KG1 (cell line): ENCODE measurements around the gene DNAJB12.
"Not testable (repeated sequence)": the region's sequence is repeated elsewhere in the genome, so short reads cannot be mapped to it uniquely, and the experiment has no call there.

Experiments used
- DNase-seq: peaks from one replicate; lab custom pipeline; 2025; lab: John Stamatoyannopoulos, UW

The DNAJB12 gene

DNA sequence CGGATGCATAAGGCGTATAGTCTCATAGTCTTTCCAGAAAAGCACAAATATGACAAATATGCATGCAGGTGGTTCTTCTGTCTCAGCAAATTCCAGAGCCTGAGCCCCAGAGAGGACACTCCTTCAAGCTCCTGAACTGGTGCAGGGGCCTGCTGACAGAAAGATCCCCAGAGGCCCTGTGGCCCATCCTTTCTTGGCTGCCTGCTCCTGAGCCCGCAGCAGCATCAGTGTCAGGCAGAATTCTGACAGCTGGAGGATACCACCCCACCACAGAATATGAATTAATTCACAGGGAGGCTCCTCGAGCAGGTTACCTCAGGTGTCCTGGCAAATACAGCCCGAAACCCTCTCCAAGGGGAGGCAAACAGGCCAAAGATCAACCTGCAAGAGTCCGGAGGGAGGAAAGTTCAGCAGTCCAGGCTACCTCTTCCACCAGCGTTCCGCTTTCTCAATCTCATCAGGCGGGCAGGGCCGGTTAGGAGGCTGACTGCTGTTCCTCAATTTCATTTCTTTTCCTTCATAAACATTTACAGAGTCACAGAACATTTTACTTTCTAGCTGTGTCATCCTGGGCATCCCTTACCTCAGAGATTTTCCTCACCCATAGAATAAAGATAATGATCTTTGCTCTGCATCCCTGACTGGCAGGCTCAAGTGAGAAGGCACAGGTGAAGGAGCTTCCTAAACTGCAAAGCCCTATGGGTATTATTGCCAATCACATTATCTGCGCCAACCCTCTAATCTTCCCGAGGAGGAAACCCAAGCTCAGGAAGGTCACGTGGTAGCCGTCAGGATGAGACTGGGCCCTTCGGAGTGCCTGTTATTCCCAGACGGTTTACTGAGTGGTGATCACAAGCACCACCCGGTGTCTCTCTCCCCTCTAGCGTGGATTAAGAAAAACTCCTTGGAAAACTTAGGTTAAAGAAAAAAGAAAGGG, 1.4 kb downstream of the DNAJB12 start:
- no peak for DNase-seq

DNA sequence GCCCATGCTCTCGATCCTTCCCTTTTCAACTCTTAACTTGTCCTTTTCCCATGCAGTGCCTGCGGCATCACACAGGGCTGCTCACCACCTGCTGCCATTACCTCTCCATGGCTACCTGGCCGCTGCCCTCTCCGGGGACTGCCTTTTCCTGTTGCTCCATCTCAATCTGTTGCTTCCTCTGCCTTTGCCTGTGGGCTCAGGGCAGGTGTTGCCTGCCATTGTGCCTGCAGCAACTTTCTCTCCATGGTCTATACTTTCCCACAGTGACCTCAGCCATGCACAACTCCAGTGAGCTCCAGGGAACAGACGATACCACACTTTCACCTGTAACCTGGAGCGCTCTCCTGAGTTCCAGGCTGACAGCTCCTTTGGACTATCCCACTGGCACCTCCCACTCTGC, 3.2 kb downstream of the DNAJB12 start:
- DNase-seq = no peak

DNA sequence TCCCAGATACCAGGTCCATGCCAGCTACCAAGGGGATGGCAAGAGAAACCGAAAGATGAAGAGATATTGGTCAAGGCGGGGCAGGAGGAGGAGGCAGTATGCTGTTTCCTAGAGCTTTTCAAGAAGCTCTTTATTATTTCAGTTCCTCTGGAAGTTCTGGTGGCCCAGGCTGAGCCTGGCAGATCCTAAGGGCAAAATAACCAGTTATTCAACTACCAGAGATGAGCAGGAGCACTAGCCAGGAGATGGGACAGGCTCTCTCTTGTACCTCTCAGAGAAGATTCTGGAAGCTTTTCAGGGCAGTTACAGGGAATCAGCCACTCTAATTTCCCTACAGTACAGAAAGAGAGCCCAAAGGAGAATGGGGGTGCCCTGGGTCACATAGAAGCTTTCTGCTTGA, 5.3 kb downstream of the DNAJB12 start:
- DNase-seq = no peak

DNA sequence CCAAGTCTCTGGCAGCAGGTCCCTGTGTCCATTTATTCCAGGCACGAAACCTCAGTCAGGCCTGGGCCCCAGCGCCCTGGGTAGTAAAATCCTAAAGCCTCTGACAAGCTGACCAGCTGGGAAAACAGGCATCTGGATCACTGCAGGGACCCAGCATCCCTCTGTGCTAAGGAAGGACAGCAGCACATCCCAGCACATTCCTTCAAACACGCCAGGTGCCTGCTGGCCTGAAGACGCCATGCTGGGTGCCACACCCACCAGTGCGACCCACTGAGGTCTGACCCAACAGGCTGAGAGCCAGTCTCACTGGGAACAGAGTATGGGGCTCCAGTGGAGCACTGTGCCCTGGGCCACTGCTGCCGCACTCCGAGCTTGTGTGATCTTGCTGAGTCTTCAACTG, 6.4 kb downstream of the DNAJB12 start:
- DNase-seq = no peak

DNA sequence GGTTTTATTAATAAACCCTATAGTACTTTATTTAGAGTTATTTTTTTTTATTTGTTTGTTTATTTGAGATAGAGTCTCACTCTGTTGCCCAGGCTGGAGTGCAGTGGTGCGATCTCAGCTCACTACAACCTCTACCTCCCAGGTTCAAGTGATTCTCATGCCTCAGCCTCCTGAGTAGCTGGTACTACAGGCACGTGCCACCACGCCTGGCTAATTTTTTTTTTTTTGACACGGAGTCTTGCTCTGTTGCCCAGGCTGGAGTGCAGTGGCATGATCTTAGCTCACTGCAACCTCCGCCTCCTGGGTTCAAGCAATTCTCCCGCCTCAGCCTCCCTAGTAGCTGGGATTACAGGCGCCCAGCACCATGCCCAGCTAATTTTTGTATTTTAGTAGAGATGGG, 8.6 kb downstream of the DNAJB12 start:
- DNase-seq = not testable (repeated sequence)

DNA sequence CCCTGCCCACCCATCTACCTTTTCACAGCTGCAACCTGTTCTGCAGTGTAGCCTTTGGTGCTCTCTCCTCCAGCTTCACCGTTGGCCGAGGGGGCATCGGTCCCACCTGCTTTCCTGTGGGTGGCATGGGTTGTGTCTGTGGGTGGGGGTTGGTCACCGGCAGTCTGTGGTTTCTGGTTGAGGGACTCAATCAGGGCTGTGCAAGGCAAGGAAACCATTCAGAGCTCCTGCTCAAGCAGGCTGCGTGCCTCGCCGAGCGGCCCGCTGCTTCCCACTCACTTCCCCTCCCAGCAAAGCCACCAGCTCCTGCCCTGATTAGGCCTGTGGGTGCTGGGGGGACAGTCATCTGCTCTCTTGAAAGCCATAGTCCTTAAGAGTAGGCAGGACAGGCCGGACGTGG, 9.8 kb downstream of the DNAJB12 start:
- DNase-seq = no peak

DNA sequence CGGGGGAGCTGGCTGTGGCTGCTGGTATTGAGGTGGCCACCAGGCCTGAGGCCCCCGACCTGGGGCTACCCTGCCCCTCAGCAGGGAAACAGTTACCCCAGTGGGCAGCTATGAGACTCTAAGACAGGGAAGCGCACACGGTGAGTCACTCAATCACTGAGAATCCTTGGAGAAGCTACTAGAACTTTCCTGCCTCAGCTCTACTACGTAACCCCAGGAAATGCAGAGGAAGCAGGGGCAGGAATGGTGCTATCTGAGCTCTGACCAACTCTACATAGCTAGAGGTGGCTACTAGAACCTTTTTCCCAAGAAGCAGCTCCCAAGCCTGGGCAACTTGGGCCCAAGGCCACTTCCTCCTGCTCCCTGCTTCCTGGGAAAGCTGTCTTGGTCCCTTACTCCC, 11.8 kb downstream of the DNAJB12 start:
- DNase-seq = no peak

DNA sequence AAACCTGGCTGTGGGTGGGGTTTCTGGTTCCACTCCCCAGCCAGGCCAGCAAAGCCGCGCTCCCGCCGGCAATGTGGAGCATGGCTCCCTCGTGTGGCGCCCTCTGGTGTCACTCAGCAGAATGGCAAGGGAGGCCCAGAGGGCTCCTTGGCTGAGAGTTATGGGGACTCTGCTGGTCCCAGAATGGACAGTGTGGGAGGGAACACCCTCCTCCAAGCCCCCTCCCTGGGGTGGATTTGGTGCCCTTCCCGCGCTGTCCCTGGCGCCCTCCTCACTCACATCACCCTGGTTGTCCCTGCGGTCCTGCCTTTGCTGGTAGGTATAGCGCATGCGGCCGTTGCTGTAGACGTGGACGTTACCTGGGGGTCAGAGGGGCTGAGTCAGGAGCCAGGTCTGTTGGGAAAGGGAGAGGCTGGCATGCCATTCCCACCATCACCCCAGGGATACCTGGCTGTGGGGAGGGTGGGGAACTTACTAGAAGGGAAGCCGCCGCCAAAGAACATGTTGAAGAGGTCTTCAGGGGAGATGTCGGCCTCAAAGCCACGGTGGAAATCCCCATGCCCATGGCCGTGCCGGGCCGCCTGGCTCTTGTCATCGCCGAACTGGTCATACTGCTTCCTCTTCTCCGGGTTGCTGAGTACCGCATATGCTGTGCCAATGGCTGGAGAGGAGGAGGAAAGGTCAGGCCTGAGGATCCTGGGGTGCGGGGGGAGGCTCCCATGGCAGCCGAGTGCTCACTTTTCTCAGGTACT, 14.0 kb downstream of the DNAJB12 start:
- DNase-seq = peak; percentile 68

DNA sequence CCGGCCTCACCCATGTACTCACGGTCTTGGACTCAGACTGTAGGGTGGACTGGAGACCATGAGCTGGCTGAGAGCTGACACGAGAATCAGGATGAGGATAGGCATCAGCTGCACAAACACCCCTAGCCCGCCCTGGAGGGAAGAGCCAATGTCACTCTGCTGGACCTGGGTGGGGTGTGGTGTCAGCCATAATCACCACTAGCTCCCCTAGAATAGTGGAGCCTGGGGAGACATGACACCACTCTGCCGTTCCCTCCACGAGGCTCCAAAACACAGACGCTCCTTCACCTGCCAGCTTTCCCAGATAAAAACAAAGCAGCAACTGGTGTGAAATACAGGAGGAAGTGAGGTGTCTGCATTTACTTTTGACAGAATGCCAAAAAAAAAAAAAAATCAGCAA, 16.5 kb downstream of the DNAJB12 start:
- DNase-seq = no peak

DNA sequence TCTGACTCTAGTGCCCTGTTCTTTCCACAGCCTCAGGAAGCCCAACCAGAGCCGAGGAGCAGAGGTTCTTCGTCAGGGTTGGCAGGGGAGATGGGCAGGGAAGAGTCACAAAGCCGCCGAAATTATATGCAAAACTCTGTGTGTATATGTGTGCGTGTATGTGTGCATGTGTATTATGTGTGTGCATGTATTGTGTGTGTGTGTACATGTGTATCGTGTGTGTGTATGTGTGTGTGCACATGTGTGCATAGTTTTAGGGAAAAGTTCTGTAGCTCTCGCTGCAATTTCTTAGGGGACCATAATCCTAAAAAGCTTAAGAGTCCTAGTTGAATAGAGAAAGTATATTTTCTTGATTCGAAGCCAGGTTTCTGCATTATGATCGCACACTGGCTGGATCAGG, 17.0 kb downstream of the DNAJB12 start:
- no peak for DNase-seq

DNA sequence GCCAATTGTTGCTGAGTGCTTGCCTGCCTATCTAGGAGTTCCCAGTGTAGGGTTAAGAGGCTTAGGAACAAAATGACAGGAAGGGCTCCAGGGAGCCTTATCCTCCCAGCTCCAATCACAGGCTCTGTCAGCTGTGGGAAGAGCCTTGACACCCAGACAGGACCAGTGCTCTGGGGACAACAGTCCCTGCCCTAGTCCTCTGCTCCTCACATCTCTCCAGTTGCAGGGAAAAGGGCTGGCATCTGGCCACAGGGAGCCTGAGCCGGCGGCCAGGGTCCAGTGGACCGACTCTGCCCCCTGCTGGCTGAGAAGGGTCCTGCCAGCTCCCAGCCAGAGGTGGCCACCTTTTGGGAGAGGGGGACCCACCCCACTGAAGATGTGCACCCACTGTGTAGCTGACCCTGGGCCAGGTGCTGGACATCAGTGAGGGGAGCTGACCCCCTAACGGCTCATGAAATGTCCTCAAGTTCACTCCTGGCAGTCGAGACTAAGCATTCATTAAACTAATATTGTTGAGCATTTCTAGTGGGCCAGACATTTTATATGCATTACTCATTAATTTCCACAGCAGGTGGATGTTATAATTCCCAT, 17.6 kb downstream of the DNAJB12 start:
- DNase-seq = peak; percentile 33

DNA sequence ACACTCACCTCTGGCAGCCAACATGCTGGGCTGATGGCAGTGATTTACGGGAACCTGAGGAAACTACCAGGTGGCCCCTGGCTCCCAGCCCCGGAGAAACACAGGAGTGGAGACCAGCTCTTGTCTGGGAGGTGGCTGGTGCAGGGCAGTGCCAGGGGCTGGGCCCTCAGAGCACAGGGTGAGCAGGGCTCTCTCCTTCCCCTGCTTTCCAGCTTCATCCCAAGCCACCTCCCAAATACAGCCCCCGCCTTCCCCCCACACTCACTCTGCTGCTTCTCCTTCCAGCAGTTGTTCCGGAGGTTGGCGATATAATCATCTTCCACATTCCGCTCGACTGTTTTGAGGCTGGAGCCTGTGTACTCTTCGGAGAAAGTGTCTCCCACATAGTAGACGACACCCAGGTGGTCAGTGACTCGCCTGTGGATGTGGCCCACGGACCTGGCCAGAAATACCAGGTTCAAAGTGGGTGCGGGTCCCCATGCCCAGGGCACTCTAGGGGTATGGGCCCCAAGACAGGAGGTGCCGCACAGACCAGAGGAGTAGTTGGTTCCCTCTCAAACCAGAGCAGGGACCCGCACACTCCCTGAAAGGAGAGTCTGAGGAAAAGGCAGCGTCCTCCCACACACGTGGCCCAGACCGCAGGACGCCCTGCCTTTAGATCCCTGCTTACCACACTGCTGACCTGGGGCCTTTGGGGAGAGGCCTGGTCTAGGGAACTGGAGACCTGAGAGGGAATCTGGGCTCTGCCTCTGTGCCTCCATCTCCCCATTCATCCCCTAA, 18.3 kb downstream of the DNAJB12 start:
- no peak for DNase-seq

DNA sequence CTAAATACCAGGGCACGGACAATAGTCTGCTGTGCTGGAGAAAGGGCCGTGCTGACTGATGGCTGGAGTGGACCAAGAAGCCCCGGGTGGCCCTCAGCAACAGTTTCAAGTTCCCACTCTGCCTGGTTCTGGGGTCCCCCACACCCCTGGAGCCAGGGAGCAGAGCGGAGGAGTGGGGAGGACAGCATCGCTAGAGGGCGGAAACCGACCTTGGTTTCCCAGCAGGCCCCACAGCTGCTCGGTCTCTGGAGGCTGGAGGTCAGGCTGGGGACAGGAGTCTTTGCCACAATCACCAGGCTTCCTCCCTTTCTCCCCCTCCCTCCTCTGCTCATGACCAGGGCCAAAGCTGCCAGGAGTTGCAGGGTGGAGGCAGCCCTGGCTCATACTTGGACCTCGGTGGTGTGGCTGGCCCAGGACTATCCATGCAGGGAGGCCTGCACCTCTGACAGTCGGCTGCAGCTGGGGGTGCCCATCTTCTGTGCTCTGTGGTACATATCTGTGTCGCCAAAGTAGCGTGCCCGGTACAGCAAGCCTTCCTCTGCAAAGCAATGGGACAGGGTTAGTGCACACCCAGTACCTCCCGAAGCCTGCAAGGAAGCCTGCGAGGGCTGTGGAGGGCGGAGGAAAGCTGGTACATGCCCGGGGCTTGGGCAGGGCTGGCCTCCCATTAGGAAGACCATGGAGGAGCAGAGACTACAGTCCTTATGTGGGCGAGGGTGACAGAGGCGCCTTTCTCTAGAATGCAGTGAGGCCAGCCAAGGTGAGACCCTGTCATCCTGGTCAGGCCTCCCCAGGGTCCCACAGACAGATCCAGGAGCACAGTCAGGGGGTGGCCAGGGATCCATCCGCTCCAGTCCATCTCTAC, 19.1 kb downstream of the DNAJB12 start:
- peak; percentile 72 for DNase-seq

DNA sequence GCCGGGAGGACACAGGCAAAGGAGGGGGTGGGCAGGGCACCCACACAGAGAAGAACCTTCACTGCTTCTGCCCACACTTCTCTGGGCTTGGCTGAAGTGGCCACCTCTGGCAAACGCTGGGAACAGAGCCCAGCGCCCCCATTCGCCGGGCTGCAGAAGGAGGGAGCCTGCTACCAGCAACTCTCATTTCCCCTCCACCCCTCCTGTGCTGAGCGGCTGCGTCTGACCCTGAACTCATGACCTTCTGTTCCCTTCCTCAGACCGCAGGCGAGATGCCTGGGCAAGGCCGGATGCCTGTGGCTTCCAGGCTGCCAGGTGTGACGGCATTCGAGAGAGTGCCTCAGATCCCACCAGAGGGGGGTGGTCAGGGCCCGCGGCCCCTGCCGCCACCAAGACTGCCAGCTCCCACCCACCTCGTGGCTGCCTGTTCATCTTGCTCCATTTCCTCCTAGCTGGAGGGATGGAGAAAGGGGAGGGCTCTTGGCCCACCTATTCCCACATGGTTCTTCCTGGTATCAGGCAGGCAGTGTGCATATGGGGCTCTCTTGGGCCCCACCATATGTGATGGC, 19.8 kb downstream of the DNAJB12 start:
- DNase-seq = peak; percentile 85

DNA sequence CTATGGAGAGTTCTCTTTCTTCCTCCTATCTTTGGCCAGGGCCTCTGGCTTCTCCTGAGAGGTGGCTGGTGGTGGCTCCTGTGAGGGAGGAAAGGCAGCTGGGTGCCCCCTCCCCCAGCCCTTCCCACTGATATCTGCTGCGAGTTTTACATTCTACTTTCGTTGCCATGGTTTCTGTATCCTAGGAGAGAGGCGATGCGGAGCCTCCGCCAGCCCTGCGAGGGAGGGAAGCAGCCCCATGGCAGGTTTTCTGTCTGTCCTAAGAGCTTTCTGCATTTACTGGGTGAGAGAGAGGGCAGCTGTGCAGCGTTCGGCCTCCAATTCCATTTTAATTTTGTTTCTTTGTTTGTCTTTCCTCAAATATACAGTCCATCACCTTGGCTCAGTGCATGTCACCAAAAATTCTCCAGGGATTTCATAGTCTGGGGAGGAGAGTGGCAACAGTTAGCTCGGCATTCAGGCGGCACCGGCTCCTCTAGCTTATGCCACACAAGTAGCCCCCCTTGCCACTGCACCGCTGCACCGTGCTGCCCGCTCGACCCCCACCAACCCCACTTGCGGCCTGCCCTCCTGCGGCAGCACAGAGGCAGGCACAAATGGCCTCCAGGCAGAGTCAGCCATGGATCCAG, 20.4 kb downstream of the DNAJB12 start:
- no peak for DNase-seq

DNA sequence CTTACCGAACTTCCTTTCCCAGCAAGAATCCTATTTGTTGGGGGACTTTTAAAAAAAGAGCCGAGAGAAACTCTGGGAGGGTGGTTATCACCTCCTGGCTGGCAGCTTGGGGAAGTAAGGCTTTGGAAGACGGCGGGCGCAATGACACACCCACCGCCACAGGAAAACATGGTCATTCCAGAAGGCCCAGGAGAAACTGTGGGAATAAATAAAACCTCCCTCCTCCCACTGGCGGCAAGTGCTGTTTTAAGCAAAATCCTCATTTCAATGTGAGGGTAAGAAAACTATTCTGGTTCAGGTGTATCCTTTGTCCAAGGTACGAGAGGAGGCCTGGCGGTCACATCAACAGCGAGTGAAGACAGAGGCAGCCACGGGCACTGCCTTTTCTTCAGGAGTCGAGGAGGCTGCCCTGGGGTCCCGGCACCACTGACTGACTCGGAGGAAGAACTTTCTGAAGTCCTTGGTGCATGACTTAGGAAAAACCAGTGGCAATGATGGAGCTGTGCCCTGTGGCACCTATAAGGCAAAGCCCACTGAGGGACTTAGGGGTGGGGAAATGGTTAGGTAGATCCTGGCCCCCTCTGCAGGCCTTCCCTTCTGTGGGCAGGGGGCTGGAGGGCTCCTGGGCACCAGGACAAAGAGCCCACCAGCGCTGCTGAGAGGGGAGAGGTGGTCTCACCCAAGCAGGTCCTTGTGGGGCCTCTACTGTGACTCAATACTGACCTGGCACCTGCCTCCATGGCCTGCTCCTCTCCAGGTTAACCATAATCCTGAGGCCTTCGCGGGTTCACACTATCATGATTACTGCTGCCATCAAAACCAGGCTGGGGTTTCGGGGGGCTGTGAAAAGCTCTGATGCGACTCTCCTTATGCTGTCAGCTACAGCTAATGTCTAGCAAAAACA, 21.4 kb downstream of the DNAJB12 start:
- DNase-seq = no peak

DNA sequence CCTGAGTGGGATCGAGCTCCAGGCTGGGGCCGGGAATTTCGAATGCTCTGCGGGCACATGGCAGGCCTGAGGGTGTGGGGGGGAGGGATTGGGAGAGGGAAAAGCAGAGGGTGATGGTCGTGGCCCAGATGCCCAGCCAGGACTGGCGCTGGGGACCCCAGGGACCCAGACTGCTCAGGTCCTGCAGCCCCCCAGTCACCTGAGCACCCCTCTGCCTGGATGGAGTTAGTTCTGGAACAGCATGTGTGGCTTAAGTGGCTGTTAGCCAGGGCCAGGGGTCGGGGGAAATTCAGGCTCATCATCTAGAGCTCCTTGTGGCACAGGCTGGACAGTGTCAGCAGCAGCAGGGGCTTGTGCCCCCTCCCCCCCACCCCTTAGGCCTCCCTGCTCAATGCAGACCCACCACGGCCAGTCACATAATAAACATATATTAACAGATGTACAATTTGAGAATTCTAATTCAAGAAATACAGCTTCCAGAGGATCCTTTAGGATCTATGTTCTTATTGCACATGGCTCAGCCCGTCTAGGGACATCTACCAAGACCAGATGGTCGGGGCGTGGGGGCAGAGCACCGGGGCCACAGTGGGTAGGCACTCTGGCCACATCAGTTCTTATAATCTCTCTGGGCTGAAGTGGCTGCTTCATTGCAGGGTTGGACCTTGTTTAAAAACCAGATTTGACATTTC, 22.2 kb downstream of the DNAJB12 start:
- DNase-seq = no peak

DNA sequence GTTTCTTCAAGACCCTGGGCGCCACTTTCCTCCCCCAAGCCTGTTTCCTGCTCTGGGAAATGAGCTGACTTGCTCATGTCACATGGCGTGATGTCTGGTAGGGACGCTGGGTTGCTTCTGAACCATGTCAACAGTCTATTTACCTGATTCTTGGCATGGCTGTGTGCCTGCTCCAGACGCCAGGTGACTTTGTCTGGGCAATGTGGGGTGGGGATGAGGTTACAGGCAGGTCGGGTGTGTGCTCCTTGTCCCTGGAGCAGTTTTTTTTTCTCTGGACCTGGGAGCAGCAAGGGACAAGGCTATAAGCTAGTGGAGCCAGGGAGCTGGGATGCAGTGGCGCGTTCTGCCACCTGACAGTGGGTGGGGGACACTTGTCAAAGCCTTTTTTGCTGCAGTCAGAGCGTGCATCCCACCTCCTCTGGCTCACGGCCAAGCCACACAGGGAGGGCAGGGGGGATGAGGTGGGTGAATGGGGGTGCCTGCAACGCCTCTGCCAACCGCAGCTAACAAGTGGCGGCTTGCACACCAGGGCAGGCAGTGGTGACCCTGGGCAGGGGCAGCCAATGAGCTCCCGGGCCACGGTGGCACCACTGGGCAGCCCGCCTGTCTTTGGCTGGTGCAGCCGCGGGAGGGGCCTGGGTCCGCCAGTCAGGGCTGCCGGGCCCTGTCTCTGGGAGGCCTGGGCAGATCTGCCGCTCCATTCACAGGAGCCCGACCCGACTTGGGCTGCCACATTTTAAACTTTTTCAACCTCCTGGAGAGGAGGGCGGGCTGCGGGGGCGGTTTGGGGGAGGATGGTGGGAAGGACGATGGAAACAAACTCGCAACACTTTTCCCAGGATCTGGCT, 22.9 kb downstream of the DNAJB12 start:
- DNase-seq = peak; percentile 93
